Activated naive CD8-positive, alpha-beta T cell treated with anti-CD3 and anti-CD28 coated beads for 36 hours (primary cell): ENCODE results near the gene KLRG1. TPM values are rescaled to one million over a fixed set of nuclear protein-coding genes. Genes with fewer than 3 reads are reported as not detected.

ENCODE experiments used
- DNase-seq: peaks from one replicate; pipeline ENCODE4 v3.0.0; 2021
- H3K27ac Mint-ChIP-seq: one replicate; pipeline ENCODE4 v1.8.0; 2022; ENCODE audit warnings: mild to moderate bottlenecking, moderate library complexity, mixed read lengths
- H3K27me3 Mint-ChIP-seq: one replicate; pipeline ENCODE4 v1.8.0; 2022; ENCODE audit warnings: mild to moderate bottlenecking, mixed read lengths
- H3K36me3 Mint-ChIP-seq: one replicate; pipeline ENCODE4 v1.8.0; 2021; ENCODE audit warnings: mild to moderate bottlenecking, mixed read lengths
- H3K4me1 Mint-ChIP-seq: one replicate; pipeline ENCODE4 v1.8.0; 2021; ENCODE audit warnings: mixed read lengths
- H3K4me3 Mint-ChIP-seq: one replicate; pipeline ENCODE4 v1.8.0; 2022; ENCODE audit warnings: mild to moderate bottlenecking, moderate library complexity, mixed read lengths
- H3K9me3 Mint-ChIP-seq: one replicate; pipeline ENCODE4 v1.8.0; 2022; ENCODE audit warnings: mixed read lengths
- total RNA-seq, 2 experiments: library from RNA; stranded (reverse); gene quantifications; one replicate each; pipeline ENCODE4 v1.2.3, GENCODE V29; 2021

Gene KLRG1
- total RNA-seq, 2 experiments from 2014 or later, result 2.2 to 3.7 TPM

DNA sequence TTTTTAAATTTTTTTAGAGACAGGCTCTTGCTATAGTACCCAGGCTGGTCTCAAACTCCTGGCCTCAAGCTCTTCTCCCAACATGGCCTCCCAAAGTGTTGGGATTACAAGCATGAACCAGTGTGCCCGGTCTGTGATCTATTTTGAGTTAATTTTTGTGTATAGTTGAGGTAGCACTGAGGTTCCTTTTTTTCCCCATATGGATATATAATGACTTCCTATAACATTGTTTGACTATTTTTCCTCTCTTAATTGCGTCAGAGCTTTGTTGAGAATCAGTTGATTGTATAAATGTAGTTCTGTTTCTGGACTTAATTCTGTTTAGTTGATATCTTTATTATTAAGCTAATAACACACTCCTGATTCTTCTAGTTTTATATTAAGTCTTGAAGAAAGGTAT lies 31.3 kb upstream of the KLRG1 start:
- Mint-ChIP-seq H3K27ac (no peak overlapping the region), H3K4me1 (peaks cover 32% of the 10 kb centered on the region)

DNA sequence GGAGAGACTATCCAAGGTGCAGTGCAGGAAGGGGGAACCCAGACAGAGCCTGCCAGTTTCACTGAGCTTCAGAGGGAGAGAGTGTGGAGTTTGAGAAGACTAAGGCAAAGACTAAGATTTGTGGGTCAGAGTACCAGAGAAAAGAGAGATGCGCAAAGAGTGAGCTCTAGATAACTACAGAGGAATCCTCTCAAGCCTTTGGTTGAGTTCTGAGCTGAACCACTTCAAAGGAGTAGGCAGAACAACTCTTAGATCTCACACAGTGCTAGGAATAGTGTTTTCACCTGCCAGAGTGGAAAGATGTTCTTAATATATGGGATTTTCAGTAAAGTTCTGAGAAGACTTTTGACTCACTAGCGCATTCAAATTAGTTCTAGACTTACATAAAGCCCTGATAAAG lies 29.2 kb upstream of the KLRG1 start:
- Mint-ChIP-seq H3K9me3 (peaks cover 9% of the 10 kb centered on the region), H3K36me3 (peaks cover 37% of the 10 kb centered on the region), H3K27me3 (no peaks in the 10 kb centered on the region), H3K4me1 (peaks cover 17% of the 10 kb centered on the region), H3K4me3 (no peak overlapping the region), H3K27ac (peak overlapping the region; percentile 11)
- no peak for DNase-seq

More for the DNA sequence above, 31.3 kb upstream of the KLRG1 start:
- DNase-seq, result no peak
- Mint-ChIP-seq H3K9me3 (peaks cover 2% of the 10 kb centered on the region), H3K36me3 (peaks cover 40% of the 10 kb centered on the region), H3K27me3 (no peaks in the 10 kb centered on the region), H3K4me3 (no peak overlapping the region)

- peaks cover 21% of the 10 kb centered on the region for H3K36me3 Mint-ChIP-seq
- H3K27me3 Mint-ChIP-seq, result no peaks in the 10 kb centered on the region
- no peak overlapping the region for H3K4me3 Mint-ChIP-seq
- H3K4me1 Mint-ChIP-seq, result peaks cover 1% of the 10 kb centered on the region
- DNase-seq, result no peak
- no peak overlapping the region for H3K27ac Mint-ChIP-seq
- peaks cover 26% of the 10 kb centered on the region for H3K9me3 Mint-ChIP-seq
Measured at GRCh38 chr12:8968761-8969160, 20.6 kb upstream of the KLRG1 start.

GRCh38 chr12:8969861-8970411 lies 19.4 kb upstream of the KLRG1 start:
- no peak overlapping the region for H3K4me3 Mint-ChIP-seq
- H3K27me3 Mint-ChIP-seq, result no peaks in the 10 kb centered on the region

DNA sequence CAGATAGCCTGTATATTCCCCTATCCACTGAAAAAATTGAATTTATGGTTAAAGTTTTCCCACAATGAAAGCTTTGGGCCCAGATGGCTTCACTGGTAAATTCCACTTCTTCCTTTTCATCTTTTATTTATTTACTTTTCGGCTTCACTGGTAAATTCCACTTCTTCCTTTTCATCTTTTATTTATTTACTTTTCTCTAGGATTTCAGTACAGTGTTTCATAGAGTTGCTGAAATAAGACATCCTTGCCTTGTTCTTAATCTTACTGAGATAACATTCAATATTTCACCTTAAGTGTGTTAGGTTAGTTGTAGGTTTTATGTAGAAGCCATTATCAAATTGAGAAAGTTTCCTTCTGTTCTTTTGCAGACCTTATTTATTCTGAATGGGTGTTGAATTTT lies 18.9 kb upstream of the KLRG1 start:
- H3K27me3 Mint-ChIP-seq, result no peaks in the 10 kb centered on the region
- no peak overlapping the region for H3K27ac Mint-ChIP-seq
- peaks cover 1% of the 10 kb centered on the region for H3K4me1 Mint-ChIP-seq
- H3K36me3 Mint-ChIP-seq, result peaks cover 18% of the 10 kb centered on the region
- H3K9me3 Mint-ChIP-seq, result peaks cover 20% of the 10 kb centered on the region
- no peak for DNase-seq
- H3K4me3 Mint-ChIP-seq, result no peak overlapping the region

More at GRCh38 chr12:8969861-8970411, 19.4 kb upstream of the KLRG1 start:
- no peak for DNase-seq
- H3K4me1 Mint-ChIP-seq, result peaks cover 1% of the 10 kb centered on the region
- peaks cover 18% of the 10 kb centered on the region for H3K36me3 Mint-ChIP-seq
- H3K9me3 Mint-ChIP-seq, result peaks cover 21% of the 10 kb centered on the region
- no peak overlapping the region for H3K27ac Mint-ChIP-seq

- H3K27ac Mint-ChIP-seq, result no peak overlapping the region
- H3K9me3 Mint-ChIP-seq, result peaks cover 28% of the 10 kb centered on the region
- peaks cover 2% of the 10 kb centered on the region for H3K4me1 Mint-ChIP-seq
- no peaks in the 10 kb centered on the region for H3K27me3 Mint-ChIP-seq
- H3K36me3 Mint-ChIP-seq, result peaks cover 36% of the 10 kb centered on the region
- H3K4me3 Mint-ChIP-seq, result no peak overlapping the region
- no peak for DNase-seq
Measured at GRCh38 chr12:8980137-8980536, 9.2 kb upstream of the KLRG1 start.

DNA sequence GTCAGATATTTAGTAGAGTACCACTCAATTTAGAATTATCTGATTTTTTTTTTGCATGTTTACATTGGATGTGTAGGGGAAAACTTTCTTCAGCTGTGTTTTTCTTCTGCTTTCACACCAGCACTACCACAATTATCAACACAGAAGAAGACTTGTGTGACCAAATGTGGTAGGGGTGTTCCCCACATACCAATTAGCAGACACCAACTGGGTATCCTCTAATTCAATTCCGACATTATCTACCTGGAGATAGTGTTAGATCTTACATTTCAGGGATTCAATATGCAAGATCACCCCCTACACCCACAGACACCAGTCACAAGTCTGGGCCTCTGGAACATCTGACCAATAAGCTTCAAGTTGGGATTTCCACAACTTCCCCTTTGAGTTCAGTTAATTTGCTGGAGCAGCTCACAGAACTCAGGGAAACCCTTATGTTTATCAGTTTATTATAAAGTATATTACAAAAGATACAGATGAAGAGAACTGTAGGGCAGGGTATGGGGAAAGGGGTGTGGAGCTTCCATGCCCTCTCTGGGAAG lies 4.1 kb upstream of the KLRG1 start:
- H3K4me1 Mint-ChIP-seq, result peaks cover 44% of the 10 kb centered on the region
- DNase-seq, result no peak
- peaks cover 6% of the 10 kb centered on the region for H3K9me3 Mint-ChIP-seq
- H3K4me3 Mint-ChIP-seq, result no peak overlapping the region
- peaks cover 20% of the 10 kb centered on the region for H3K36me3 Mint-ChIP-seq
- H3K27me3 Mint-ChIP-seq, result no peaks in the 10 kb centered on the region
- no peak overlapping the region for H3K27ac Mint-ChIP-seq

DNA sequence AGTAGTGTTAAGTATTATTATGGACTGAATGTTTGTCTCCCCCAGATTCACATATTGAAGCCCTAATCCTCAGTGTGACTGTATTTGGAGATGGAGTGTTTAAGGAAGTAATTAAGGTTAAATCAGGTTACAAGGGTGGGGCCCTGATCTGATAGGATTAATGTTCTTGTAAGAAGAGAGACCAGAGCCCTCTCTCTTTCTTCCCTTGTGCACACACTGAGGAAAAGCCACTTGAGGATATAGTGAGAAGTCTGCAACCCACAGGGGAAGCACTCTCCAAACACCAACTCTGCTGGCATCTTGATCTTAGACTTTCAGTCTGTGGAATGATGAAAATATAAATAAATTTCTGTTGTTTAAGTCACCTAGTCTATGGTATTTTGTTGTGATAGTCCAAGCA lies 2.2 kb upstream of the KLRG1 start:
- H3K9me3 Mint-ChIP-seq, result peaks cover 2% of the 10 kb centered on the region
- DNase-seq, result no peak
- peaks cover 50% of the 10 kb centered on the region for H3K4me1 Mint-ChIP-seq
- H3K36me3 Mint-ChIP-seq, result peaks cover 15% of the 10 kb centered on the region
- H3K27ac Mint-ChIP-seq, result no peak overlapping the region
- H3K27me3 Mint-ChIP-seq, result no peaks in the 10 kb centered on the region
- H3K4me3 Mint-ChIP-seq, result no peak overlapping the region

DNA sequence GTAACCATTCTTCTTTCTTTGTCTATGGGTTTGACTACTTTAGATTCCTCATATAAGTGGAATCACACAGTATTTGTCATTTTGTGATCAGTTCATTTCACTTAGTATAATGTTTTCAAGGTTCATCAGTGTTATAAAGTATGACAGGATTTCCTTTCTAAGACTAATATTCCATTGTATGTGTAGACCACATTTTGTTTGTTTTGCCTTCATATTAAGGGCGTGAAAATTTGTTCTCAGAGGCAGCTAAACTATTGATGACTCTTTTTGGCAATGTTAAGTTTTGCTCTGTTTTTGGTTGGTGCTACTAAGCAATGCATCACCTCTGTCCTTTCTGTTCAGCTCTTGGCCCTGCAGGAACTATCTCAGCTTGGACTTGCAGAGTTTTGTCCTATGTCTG lies 1.7 kb upstream of the KLRG1 start:
- H3K4me1 Mint-ChIP-seq, result peaks cover 52% of the 10 kb centered on the region
- no peak overlapping the region for H3K4me3 Mint-ChIP-seq
- H3K36me3 Mint-ChIP-seq, result peaks cover 15% of the 10 kb centered on the region
- peak overlapping the region; percentile 10 for H3K27ac Mint-ChIP-seq
- no peak for DNase-seq
- H3K9me3 Mint-ChIP-seq, result peaks cover 2% of the 10 kb centered on the region
- no peaks in the 10 kb centered on the region for H3K27me3 Mint-ChIP-seq

- Mint-ChIP-seq H3K27ac (no peak overlapping the region), H3K4me3 (no peak overlapping the region), H3K4me1 (peaks cover 56% of the 10 kb centered on the region), H3K36me3 (peaks cover 9% of the 10 kb centered on the region), H3K9me3 (no peaks in the 10 kb centered on the region), H3K27me3 (no peaks in the 10 kb centered on the region)
- no peak for DNase-seq
Measured at GRCh38 chr12:8991371-8992345, 2.3 kb downstream of the KLRG1 start.

DNA sequence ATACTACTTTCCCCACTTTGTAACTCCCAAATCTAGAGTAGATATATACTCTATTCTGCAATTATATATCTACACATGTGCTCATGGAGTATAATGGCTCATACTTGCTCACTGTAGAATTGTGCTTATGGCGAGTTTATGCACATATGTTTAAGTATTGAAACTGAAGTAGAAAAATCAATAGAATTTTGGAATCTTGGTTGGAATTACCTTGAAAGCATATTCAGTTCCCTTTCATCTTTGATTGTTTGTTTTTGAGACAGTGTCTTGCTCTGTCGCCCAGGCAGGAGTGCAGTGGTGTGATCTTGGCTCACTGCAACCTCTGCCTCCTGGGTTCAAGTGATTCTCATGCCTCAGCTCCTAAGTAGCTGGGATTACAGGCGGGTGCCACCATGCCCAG lies 4.5 kb downstream of the KLRG1 start:
- DNase-seq, result no peak
- H3K9me3 Mint-ChIP-seq, result no peaks in the 10 kb centered on the region
- no peak overlapping the region for H3K27ac Mint-ChIP-seq
- no peak overlapping the region for H3K4me3 Mint-ChIP-seq
- H3K36me3 Mint-ChIP-seq, result peaks cover 7% of the 10 kb centered on the region
- H3K4me1 Mint-ChIP-seq, result peaks cover 47% of the 10 kb centered on the region
- no peaks in the 10 kb centered on the region for H3K27me3 Mint-ChIP-seq

GRCh38 chr12:8995021-8995775 lies 5.9 kb downstream of the KLRG1 start:
- peaks cover 10% of the 10 kb centered on the region for H3K36me3 Mint-ChIP-seq
- peaks cover 38% of the 10 kb centered on the region for H3K4me1 Mint-ChIP-seq
- no peak overlapping the region for H3K27ac Mint-ChIP-seq
- no peak for DNase-seq
- no peak overlapping the region for H3K4me3 Mint-ChIP-seq
- H3K27me3 Mint-ChIP-seq, result no peaks in the 10 kb centered on the region
- H3K9me3 Mint-ChIP-seq, result no peaks in the 10 kb centered on the region

GRCh38 chr12:8996682-8997405 lies 7.5 kb downstream of the KLRG1 start:
- H3K27ac Mint-ChIP-seq, result peak overlapping the region; percentile 35
- peaks cover 38% of the 10 kb centered on the region for H3K4me1 Mint-ChIP-seq
- H3K27me3 Mint-ChIP-seq, result no peaks in the 10 kb centered on the region
- peak; percentile 30 for DNase-seq
- H3K36me3 Mint-ChIP-seq, result peaks cover 10% of the 10 kb centered on the region
- H3K9me3 Mint-ChIP-seq, result no peaks in the 10 kb centered on the region
- H3K4me3 Mint-ChIP-seq, result no peak overlapping the region

GRCh38 chr12:9001233-9001632 lies 11.9 kb downstream of the KLRG1 start:
- Mint-ChIP-seq H3K4me1 (peaks cover 20% of the 10 kb centered on the region), H3K9me3 (no peaks in the 10 kb centered on the region), H3K27ac (no peak overlapping the region), H3K36me3 (peaks cover 2% of the 10 kb centered on the region), H3K27me3 (no peaks in the 10 kb centered on the region), H3K4me3 (no peak overlapping the region)
- DNase-seq, result no peak
